GM23338 (cell line): ENCODE data around the gene PHRF1. TPM values are rescaled to one million over a fixed set of nuclear protein-coding genes. Genes with fewer than 3 reads are reported as not detected.

ENCODE experiments used
- ATAC-seq: fragments of 200-7000 bp; cut with Tn5 transposase; 3 replicates; pipeline ENCODE4 v1.9.1; 2020
- DNase-seq: peaks from one replicate; pipeline ENCODE4 v3.0.0-alpha.2; 2015; ENCODE audit warnings: low spot score
- H2AFZ ChIP-seq: fragments of 200-600 bp; sonication (generic); 2 replicates; pipeline ENCODE4 v1.8.0; 2016; ENCODE audit warnings: antibody characterized with exemption, mild to moderate bottlenecking, moderate library complexity
- H3F3A ChIP-seq: fragments of 200-600 bp; sonication (generic); replicated peaks from 2 replicates; pipeline ENCODE4 v1.8.0; 2017; ENCODE audit warnings: antibody characterized with exemption, mixed run types, low read depth
- H3K27ac ChIP-seq: fragments of 200-600 bp; sonication (generic); 2 replicates; pipeline ENCODE4 v1.6.1; 2016; ENCODE audit warnings: low read depth
- H3K27me3 ChIP-seq: fragments of 200-600 bp; sonication (generic); 2 replicates; pipeline ENCODE4 v1.8.0; 2016; ENCODE audit warnings: mild to moderate bottlenecking, mixed run types, moderate library complexity; ENCODE audit not compliant: insufficient read depth
- H3K36me3 ChIP-seq: fragments of 200-600 bp; sonication (generic); 2 replicates; pipeline ENCODE4 v1.8.0; 2016; ENCODE audit warnings: mild to moderate bottlenecking; ENCODE audit not compliant: insufficient read depth
- H3K4me1 ChIP-seq: fragments of 200-600 bp; sonication (generic); 2 replicates; pipeline ENCODE4 v1.8.0; 2016; ENCODE audit warnings: mild to moderate bottlenecking, moderate library complexity; ENCODE audit not compliant: insufficient read depth
- H3K4me2 ChIP-seq: fragments of 200-600 bp; sonication (generic); 2 replicates; pipeline ENCODE4 v1.7.1; 2017; ENCODE audit warnings: mixed run types
- H3K4me3 ChIP-seq: fragments of 200-600 bp; sonication (generic); 2 replicates; pipeline ENCODE4 v1.6.1; 2016; ENCODE audit warnings: mixed run types
- H3K79me2 ChIP-seq: fragments of 200-600 bp; sonication (generic); replicated peaks from 2 replicates; pipeline ENCODE4 v1.8.0; 2017; ENCODE audit warnings: mild to moderate bottlenecking; ENCODE audit not compliant: insufficient read depth
- H3K9me2 ChIP-seq: fragments of 200-600 bp; sonication (generic); 2 replicates; pipeline ENCODE4 v1.8.0; 2017; ENCODE audit not compliant: insufficient read depth
- H4K20me1 ChIP-seq: fragments of 200-600 bp; sonication (generic); replicated peaks from 2 replicates; pipeline ENCODE4 v1.8.0; 2017; ENCODE audit warnings: mild to moderate bottlenecking; ENCODE audit not compliant: insufficient read depth
- H3K27ac Mint-ChIP-seq: 2 replicates; pipeline ENCODE4 v1.8.0; 2020; ENCODE audit warnings: inconsistent platforms, mild to moderate bottlenecking, moderate library complexity, mixed read lengths
- H3K27me3 Mint-ChIP-seq: 3 replicates; pipeline ENCODE4 v1.8.0; 2022; ENCODE audit warnings: low read depth, mild to moderate bottlenecking, moderate library complexity, mixed read lengths, inconsistent platforms; ENCODE audit not compliant: insufficient read depth, poor library complexity
- H3K36me3 Mint-ChIP-seq: 3 replicates; pipeline ENCODE4 v1.8.0; 2021; ENCODE audit warnings: low read depth, mild to moderate bottlenecking, inconsistent platforms, moderate library complexity, mixed read lengths
- H3K4me1 Mint-ChIP-seq: 3 replicates; pipeline ENCODE4 v1.8.0; 2020; ENCODE audit warnings: mild to moderate bottlenecking, inconsistent platforms, mixed read lengths
- H3K4me3 Mint-ChIP-seq: 3 replicates; pipeline ENCODE4 v1.8.0; 2021; ENCODE audit warnings: moderate library complexity, mild to moderate bottlenecking, inconsistent platforms, mixed read lengths
- H3K9me3 Mint-ChIP-seq: 3 replicates; pipeline ENCODE4 v1.8.0; 2020; ENCODE audit warnings: moderate library complexity, mild to moderate bottlenecking, inconsistent platforms, mixed read lengths
- CREB1 ChIP-seq: fragments of 250-450 bp; sonication (Bioruptor Pico); IDR thresholded peaks from 2 replicates; pipeline ENCODE4 v1.5.0; 2020; ENCODE audit warnings: low read depth, mild to moderate bottlenecking, moderate library complexity
- EZH2 ChIP-seq: fragments of 200-600 bp; sonication (generic); IDR thresholded peaks from one replicate; pipeline ENCODE4 v1.8.0; 2017; ENCODE audit warnings: antibody characterized with exemption, mild to moderate bottlenecking, low read depth; ENCODE audit not compliant: unreplicated experiment
- EZH2phosphoT487 ChIP-seq: fragments of 200-600 bp; sonication (generic); IDR thresholded peaks from one replicate; pipeline ENCODE4 v1.8.1; 2018; ENCODE audit warnings: antibody characterized with exemption; ENCODE audit not compliant: unreplicated experiment
- JUNB ChIP-seq: IDR thresholded peaks from one replicate; pipeline ENCODE4 v1.6.1; 2016; ENCODE audit warnings: antibody characterized with exemption; ENCODE audit not compliant: unreplicated experiment
- NANOG ChIP-seq: IDR thresholded peaks from 2 replicates; pipeline ENCODE4 v1.6.1; 2016; ENCODE audit warnings: antibody characterized with exemption, borderline replicate concordance
- POLR2AphosphoS5 ChIP-seq: IDR thresholded peaks from 2 replicates; pipeline ENCODE4 v1.6.1; 2016; ENCODE audit warnings: antibody characterized with exemption, low read depth
- STAT1 ChIP-seq: IDR thresholded peaks from one replicate; pipeline ENCODE4 v1.6.1; 2016; ENCODE audit warnings: antibody characterized with exemption; ENCODE audit not compliant: unreplicated experiment
- ZNF114 ChIP-seq: fragments of 250-450 bp; sonication (Bioruptor Pico); IDR thresholded peaks from 2 replicates; pipeline ENCODE4 v1.5.0; 2020; ENCODE audit warnings: mild to moderate bottlenecking, moderate library complexity
- ZNF331 ChIP-seq: fragments of 250-450 bp; sonication (Bioruptor Pico); IDR thresholded peaks from 2 replicates; pipeline ENCODE4 v1.5.0; 2020; ENCODE audit warnings: low read depth, mild to moderate bottlenecking, moderate library complexity
- polyA plus RNA-seq: library from polyadenylated mRNA; unstranded; fragments of >200 nt; fragmentation: Nextera tagmentation; extraction: Ambion mirVana; gene quantifications from 2 replicates; pipeline ENCODE4 v1.2.1, GENCODE V29; 2016
- total RNA-seq: library from RNA; depleted of rRNA; stranded (reverse); fragments of >200 nt; shearing (Covaris generic); gene quantifications from 2 replicates; pipeline ENCODE4 v1.2.3, GENCODE V29; 2014
- TF ChIP-seq, protein P1 (sequence below): IDR thresholded peaks from 2 replicates; pipeline ENCODE4 v1.6.1; 2016; ENCODE audit warnings: antibody characterized with exemption
- TF ChIP-seq, protein P2 (sequence below): IDR thresholded peaks from one replicate; pipeline ENCODE4 v1.6.1; 2018; ENCODE audit warnings: antibody characterized with exemption; ENCODE audit not compliant: unreplicated experiment

PHRF1 gene
- total and polyA plus RNA-seq, 2 experiments from 2014 or later: 11.0 to 45.9 TPM

DNA sequence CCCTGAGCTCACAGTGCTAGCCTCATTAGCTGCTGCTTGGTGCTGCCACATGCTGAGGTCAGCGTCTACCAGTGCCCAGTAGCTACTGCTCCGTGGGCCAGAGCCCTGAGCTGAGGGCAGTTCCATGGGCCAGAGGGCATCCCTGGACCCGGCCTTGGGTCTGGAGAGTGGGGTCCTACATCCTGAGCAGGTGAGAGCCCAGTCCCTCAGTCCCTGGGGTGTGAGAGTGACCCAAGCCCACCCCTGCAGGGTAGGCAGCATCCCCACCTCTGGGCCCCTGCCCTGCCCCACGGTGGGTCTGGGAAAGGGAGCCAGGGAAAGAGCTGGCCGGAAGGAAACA lies 25.6 kb upstream of the PHRF1 start:
- H3K27ac Mint-ChIP-seq: no peak overlapping the region
- no peaks in the 10 kb centered on the region for H3K36me3 Mint-ChIP-seq
- no peak for ATAC-seq
- H2AFZ ChIP-seq: no peak overlapping the region
- no peak overlapping the region for H3K27ac ChIP-seq
- no peaks in the 10 kb centered on the region for H3K4me1 ChIP-seq
- H3K27me3 ChIP-seq: peaks cover 3% of the 10 kb centered on the region
- H3K4me3 ChIP-seq: no peak overlapping the region
- H4K20me1 ChIP-seq: no peaks in the 10 kb centered on the region
- H3K36me3 ChIP-seq: no peaks in the 10 kb centered on the region
- DNase-seq: no peak
- TF ChIP-seq, protein P1, sequence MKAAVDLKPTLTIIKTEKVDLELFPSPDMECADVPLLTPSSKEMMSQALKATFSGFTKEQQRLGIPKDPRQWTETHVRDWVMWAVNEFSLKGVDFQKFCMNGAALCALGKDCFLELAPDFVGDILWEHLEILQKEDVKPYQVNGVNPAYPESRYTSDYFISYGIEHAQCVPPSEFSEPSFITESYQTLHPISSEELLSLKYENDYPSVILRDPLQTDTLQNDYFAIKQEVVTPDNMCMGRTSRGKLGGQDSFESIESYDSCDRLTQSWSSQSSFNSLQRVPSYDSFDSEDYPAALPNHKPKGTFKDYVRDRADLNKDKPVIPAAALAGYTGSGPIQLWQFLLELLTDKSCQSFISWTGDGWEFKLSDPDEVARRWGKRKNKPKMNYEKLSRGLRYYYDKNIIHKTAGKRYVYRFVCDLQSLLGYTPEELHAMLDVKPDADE: no peak
- TF ChIP-seq STAT1: no peak
- no peak for TF ChIP-seq ZNF331
- no peak for TF ChIP-seq CREB1
- TF ChIP-seq EZH2phosphoT487: no peak
- TF ChIP-seq, protein P2, sequence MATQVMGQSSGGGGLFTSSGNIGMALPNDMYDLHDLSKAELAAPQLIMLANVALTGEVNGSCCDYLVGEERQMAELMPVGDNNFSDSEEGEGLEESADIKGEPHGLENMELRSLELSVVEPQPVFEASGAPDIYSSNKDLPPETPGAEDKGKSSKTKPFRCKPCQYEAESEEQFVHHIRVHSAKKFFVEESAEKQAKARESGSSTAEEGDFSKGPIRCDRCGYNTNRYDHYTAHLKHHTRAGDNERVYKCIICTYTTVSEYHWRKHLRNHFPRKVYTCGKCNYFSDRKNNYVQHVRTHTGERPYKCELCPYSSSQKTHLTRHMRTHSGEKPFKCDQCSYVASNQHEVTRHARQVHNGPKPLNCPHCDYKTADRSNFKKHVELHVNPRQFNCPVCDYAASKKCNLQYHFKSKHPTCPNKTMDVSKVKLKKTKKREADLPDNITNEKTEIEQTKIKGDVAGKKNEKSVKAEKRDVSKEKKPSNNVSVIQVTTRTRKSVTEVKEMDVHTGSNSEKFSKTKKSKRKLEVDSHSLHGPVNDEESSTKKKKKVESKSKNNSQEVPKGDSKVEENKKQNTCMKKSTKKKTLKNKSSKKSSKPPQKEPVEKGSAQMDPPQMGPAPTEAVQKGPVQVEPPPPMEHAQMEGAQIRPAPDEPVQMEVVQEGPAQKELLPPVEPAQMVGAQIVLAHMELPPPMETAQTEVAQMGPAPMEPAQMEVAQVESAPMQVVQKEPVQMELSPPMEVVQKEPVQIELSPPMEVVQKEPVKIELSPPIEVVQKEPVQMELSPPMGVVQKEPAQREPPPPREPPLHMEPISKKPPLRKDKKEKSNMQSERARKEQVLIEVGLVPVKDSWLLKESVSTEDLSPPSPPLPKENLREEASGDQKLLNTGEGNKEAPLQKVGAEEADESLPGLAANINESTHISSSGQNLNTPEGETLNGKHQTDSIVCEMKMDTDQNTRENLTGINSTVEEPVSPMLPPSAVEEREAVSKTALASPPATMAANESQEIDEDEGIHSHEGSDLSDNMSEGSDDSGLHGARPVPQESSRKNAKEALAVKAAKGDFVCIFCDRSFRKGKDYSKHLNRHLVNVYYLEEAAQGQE: no peak
- TF ChIP-seq POLR2AphosphoS5: no peak
- TF ChIP-seq EZH2: no peak
- TF ChIP-seq JUNB: no peak
- TF ChIP-seq ZNF114: no peak
- no peak for TF ChIP-seq NANOG
- no peak overlapping the region for H3K4me3 Mint-ChIP-seq
- H3K9me2 ChIP-seq: no peaks in the 10 kb centered on the region
- no peak overlapping the region for H3K4me2 ChIP-seq
- no peaks in the 10 kb centered on the region for H3K4me1 Mint-ChIP-seq
- H3K79me2 ChIP-seq: no peaks in the 10 kb centered on the region
- peaks cover 8% of the 10 kb centered on the region for H3K27me3 Mint-ChIP-seq
- H3F3A ChIP-seq: 0 out of 2 replicates have a peak, but pooled peaks cover 7% of the 10 kb centered on the region
- no peaks in the 10 kb centered on the region for H3K9me3 Mint-ChIP-seq

DNA sequence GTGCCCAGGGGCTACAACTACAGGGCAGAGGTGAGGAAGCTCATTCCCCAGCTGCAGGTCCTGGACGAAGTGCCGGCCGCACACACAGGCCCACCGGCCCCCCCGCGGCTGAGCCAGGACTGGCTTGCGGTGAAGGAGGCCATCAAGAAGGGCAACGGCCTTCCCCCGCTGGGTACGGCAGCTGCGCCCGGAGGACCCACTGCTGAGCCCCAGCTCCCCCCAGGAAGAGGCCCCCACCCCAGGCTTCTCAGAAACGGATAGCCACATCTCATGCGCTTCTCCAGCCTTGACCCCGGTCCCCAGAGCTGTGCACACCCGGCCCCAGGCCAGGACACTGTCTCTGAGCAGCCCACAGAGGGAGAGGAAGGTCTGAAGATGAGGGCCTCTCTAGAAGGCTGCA lies 25.1 kb upstream of the PHRF1 start:
- Mint-ChIP-seq H3K4me1 (no peaks in the 10 kb centered on the region), H3K36me3 (no peaks in the 10 kb centered on the region), H3K27me3 (peaks cover 7% of the 10 kb centered on the region), H3K4me3 (no peak overlapping the region), H3K27ac (no peak overlapping the region), H3K9me3 (no peaks in the 10 kb centered on the region)
- no peak for TF ChIP-seq JUNB
- TF ChIP-seq, protein P2: no peak
- TF ChIP-seq POLR2AphosphoS5: no peak
- Histone ChIP-seq H4K20me1 (no peaks in the 10 kb centered on the region), H3K4me3 (no peak overlapping the region), H2AFZ (no peak overlapping the region), H3K9me2 (no peaks in the 10 kb centered on the region), H3K79me2 (no peaks in the 10 kb centered on the region), H3K27me3 (peaks cover 7% of the 10 kb centered on the region), H3K36me3 (no peaks in the 10 kb centered on the region), H3K4me1 (no peaks in the 10 kb centered on the region), H3K27ac (no peak overlapping the region), H3F3A (0 out of 2 replicates have a peak, but pooled peaks cover 7% of the 10 kb centered on the region), H3K4me2 (no peak overlapping the region)
- no peak for DNase-seq
- ATAC-seq: no peak
